NCI-H510A (cell line): ENCODE measurements around the gene LRRC42.
A peak's percentile ranks its signal among the peaks of the same experiment; 100 is the strongest.

Source experiments
- DNase-seq: peaks from one replicate; lab custom pipeline; 2025; lab: John Stamatoyannopoulos, UW

Gene LRRC42

DNA sequence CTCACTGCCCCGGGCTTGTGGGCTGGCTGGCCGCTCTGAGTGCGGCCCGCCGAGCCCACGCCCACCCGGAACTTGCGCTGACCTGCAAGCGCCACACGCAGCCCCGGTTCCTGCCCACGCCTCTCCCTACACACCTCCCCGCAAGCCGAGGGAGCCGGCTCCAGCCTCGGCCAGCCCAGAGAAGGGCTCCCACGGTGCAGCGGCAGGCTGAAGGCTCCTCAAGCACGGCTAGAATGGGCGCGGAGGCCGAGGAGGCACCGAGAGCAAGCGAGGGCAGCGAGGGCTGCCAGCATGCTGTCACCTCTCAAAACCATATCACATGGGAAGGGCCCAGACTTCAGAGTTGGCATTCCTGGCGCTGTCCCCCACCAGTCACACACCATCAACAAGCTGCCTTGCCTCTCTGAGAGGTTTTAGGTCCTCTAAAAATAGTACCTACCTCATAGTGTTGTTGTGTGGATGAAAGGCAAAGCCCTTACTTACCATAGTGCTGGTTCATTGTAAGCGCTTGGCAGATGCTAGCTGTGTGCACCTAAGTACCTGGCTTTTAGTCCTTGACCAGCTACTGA lies 58.4 kb downstream of the LRRC42 start:
- DNase-seq: no peak

DNA sequence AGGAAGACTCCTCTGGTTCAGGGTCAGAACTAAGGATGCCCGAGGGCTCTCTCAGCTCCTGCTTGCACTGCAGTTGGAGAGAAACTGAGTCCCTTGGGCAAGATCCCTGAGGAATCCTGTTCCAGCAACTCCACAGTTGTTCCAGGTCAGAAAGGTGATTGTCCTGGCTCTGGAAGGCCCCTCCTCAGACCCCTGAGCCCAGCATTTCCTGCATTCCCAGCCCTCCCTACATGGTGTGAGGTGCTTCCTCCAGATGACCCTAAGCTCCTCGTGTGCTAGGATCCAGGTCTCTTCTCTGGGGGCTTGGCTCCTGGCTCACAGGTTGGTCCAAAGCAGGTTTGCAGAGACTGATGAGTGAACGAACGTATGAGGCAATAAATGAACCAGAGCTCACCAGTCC lies 60.4 kb downstream of the LRRC42 start:
- DNase-seq: no peak

DNA sequence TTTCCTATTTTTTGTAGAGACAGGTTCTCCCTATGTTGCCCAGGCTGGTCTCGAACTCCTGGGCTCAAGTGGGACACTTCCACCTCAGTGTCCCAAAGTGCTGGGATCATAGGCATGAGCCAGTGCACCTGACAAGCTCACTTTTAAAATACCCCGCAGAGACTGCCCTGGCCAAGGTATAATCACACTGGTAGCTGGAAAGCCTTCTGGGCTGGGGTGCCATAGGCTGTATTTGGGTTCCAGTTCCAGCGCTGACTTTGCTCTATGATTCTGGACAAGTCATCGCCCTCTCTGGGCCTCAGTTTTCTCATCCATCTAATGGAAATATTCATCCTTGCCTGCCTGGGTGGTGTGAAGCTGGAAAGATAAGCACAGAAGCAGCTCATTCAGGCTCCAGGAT lies 61.5 kb downstream of the LRRC42 start:
- DNase-seq: no peak

- DNase-seq: no peak
Measured at GRCh38 chr1:54008876-54009275, 62.7 kb downstream of the LRRC42 start.

GRCh38 chr1:54009406-54009805 lies 63.3 kb downstream of the LRRC42 start:
- DNase-seq: no peak

GRCh38 chr1:54010415-54011117 lies 64.4 kb downstream of the LRRC42 start:
- DNase-seq: no peak

GRCh38 chr1:54011316-54012007 lies 65.3 kb downstream of the LRRC42 start:
- DNase-seq: no peak

GRCh38 chr1:54012008-54012325 lies 65.8 kb downstream of the LRRC42 start:
- no peak for DNase-seq

- DNase-seq: no peak
Measured at GRCh38 chr1:54012863-54013262, 66.7 kb downstream of the LRRC42 start.

DNA sequence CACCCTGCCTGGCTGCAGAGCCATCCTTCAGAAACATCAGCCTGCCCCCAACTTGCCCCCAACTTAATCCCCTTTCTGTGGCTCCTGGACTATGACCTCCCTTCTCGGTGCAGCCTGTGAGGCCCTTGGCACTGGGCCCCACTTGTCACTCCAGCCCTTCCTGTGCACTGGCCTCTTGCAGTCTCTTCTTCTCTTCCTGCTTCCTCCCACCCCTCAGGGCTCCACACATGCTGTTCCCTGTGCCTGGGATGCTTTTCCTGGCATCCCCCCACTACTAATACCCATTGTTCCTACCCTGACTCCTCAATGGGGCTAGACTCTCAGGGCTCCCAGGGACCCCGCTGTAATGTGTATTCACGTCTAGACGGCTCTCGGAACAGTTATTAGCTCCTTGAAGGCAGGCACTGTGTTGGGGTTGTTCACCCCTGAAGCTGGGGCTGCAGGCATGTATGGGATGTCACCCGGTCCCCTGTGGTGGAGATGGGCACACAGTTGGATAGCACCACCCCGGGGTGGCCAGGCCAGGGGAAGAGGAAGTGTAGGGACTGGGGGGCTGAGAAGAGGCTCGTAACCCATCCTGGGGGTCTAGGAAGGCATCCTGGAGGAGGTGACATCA lies 67.4 kb downstream of the LRRC42 start:
- DNase-seq: no peak

GRCh38 chr1:54014009-54014629 lies 68.0 kb downstream of the LRRC42 start:
- DNase-seq: no peak

DNA sequence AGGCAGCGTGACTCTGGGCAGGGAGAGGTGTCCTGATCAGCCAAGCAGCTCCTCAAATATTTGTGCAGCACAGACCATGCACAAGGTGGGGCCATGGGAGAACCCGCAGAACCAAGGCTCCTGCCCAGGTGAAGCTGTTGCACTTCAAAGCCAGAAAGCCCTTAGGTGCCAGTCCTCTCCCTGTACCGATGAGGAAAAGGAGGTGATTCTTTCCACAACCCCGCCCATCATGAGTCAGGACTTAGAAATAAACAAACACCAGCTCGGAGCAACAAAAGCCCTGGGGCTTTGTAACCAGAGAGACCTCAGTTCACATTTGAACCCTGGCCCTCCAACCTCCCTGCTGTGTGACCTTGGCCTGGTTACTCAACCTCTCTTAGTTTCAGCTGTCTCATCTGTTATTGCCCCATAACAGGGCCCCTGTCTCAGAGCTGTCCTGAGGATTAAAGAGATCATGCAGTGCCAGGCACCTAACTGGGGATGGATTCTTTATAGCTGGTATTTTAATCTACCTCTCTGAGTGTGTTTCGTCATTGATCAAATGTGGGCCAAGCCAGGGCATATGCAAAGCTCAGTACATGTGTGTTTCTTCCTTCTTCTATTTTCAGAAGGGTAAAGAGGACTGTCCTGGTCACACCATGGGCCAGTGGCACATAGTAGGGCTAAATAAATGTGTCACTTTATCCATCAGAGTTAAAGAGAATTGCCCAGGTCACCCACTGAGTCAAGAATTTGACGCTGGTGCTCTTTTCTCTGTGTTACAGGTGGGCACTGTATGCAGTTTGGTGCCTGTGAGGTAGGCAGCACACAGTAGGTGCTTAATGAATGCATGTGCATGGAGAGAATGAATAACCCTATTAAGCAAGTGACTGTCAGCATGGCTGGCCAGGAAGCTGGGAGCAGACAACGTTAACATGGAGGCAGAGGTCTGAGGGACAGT lies 70.5 kb downstream of the LRRC42 start:
- DNase-seq: peak; percentile 87
